ENCODE results near the gene FAM53C. TPM values are rescaled to one million over a fixed set of nuclear protein-coding genes. Genes with fewer than 3 reads are reported as not detected.

Gene FAM53C
- total and polyA plus RNA-seq, 10 of the 15 experiments (the other 5 are each of a cell fraction or from before 2014, with no cell fraction given), result 8.0 to 31.3 (median 24.0) TPM

- H3K36me3 ChIP-seq (ENCODE audit: control insufficient read depth in 2 of 2, insufficient read depth in 2 of 2, low read length in 1 of 2), result peaks cover 0 to 4% of the 10 kb centered on the region in 2 experiments; a peak in 2 of 4 replicates
- no peaks in the 10 kb centered on the region for H4K20me1 ChIP-seq (ENCODE audit: control insufficient read depth, insufficient read depth)
- H3K79me2 ChIP-seq (ENCODE audit: control insufficient read depth, insufficient read depth, low read length), result peaks cover 62% of the 10 kb centered on the region
- no peaks in the 10 kb centered on the region for H3K9me3 ChIP-seq (replicated peaks; ENCODE audit: control insufficient read depth, insufficient read depth, low read length)
- SMC1A ChIA-PET (ENCODE audit: uncharacterized antibody, unreplicated experiment), result interaction anchor here (0.9 to 5.6 kb wide), 5 partner anchors 8 to 30 kb away, joined by 3 to 36 read pairs (median 3); partner anchors contain the start of gene KDM3B
- intact Hi-C loops (cut with micrococcal nuclease; ENCODE audit: unreplicated experiment), result no loop called here
- peaks cover 19% of the 10 kb centered on the region; the same call in 1 of the 2 replicates for H3K4me1 ChIP-seq (ENCODE audit: control insufficient read depth, insufficient read depth, low read length)
- peak overlapping the region; percentile 47 for H3K4me2 ChIP-seq (ENCODE audit: control insufficient read depth, insufficient read depth)
- CTCF ChIA-PET, result interaction anchor here (0.6 to 5.9 kb wide), 6 partner anchors 12 to 183 kb away, joined by 3 to 64 read pairs (median 3); partner anchors contain the start of gene KDM3B
- ATAC-seq (peak; percentile 49), FAIRE-seq (no peak), DNase-seq (ENCODE audit: low read depth, low spot score) (no peak)
- peak overlapping the region; percentile 29 for H3K27ac ChIP-seq (ENCODE audit: control insufficient read depth, insufficient read depth)
- in situ Hi-C loops (cut with MboI), result no loop called here
- H2AFZ ChIP-seq (ENCODE audit: control insufficient read depth, low read depth, low read length), result no peak overlapping the region
- WGBS (ENCODE audit: insufficient coverage, insufficient replicate concordance, low lambda C conversion rate, missing lambda C conversion rate), result 73% methylated on average over 2 of the region's 2 CpGs
- H3K9ac ChIP-seq (ENCODE audit: control insufficient read depth, insufficient read depth, low read length), result no peak overlapping the region
- POLR2A ChIA-PET, result interaction anchor here (2.2 kb wide), 1 partner anchor 16 kb away, joined by 9 read pairs; the partner anchor contains the start of gene KDM3B
- no peaks in the 10 kb centered on the region for H3K27me3 ChIP-seq (replicated peaks in 1 of 2; ENCODE audit: control insufficient read depth in 2 of 2, insufficient read depth in 2 of 2, low read length in 1 of 2)
- H3K4me3 ChIP-seq, result no peak overlapping the region
- RAD21 ChIA-PET (ENCODE audit: unreplicated experiment), result no interaction called here
- TF ChIP-seq, protein P1, sequence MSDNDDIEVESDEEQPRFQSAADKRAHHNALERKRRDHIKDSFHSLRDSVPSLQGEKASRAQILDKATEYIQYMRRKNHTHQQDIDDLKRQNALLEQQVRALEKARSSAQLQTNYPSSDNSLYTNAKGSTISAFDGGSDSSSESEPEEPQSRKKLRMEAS (IDR thresholded peaks at IDR 0.05; ENCODE audit: low read depth, low read length), result no peak
- TF ChIP-seq CREB1 (IDR thresholded peaks at IDR 0.05; ENCODE audit: low read depth), result no peak
- no peak for TF ChIP-seq RFX5 (IDR thresholded peaks at IDR 0.05; ENCODE audit: low read depth, low read length)
- no peak for TF ChIP-seq MEF2B (IDR thresholded peaks at IDR 0.05; ENCODE audit: partially characterized antibody, poor library complexity, severe bottlenecking)
- TF ChIP-seq, protein P2, sequence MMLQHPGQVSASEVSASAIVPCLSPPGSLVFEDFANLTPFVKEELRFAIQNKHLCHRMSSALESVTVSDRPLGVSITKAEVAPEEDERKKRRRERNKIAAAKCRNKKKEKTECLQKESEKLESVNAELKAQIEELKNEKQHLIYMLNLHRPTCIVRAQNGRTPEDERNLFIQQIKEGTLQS (IDR thresholded peaks at IDR 0.05; ENCODE audit: borderline replicate concordance, extremely low read depth, low read depth, low read length), result no peak
- TF ChIP-seq JUNB (IDR thresholded peaks at IDR 0.05), result peak; percentile 35; the same call in 1 of the 2 replicates
- TF ChIP-seq ZBTB33 (IDR thresholded peaks at IDR 0.05), result no peak
- TF ChIP-seq SPI1 (IDR thresholded peaks at IDR 0.05; ENCODE audit: borderline replicate concordance, insufficient read depth, low read depth, low read length), result 0 out of 2 replicates have a peak, but pooled peaks have one; percentile 18
- TF ChIP-seq BRCA1 (IDR thresholded peaks at IDR 0.05; ENCODE audit: low read depth, low read length), result no peak
- no TSS peak for BruUV-seq (replicated peaks)
These were observed 31.6 kb downstream of the FAM53C start for GRCh38 chr5:138369706-138370105.

Measured in GM12878 (cell line).